Nephron progenitor cell (in vitro differentiated cells): ENCODE measurements around the gene DRGX.

Experiments used
- DNase-seq: peaks from one replicate; pipeline ENCODE4 v3.0.0; 2021
- H3K27ac Mint-ChIP-seq: 2 replicates; pipeline ENCODE4 v1.8.0; 2021; ENCODE audit warnings: mild to moderate bottlenecking, moderate library complexity, mixed read lengths
- H3K27me3 Mint-ChIP-seq: 2 replicates; pipeline ENCODE4 v1.8.0; 2021; ENCODE audit warnings: mild to moderate bottlenecking, low read depth, mixed read lengths; ENCODE audit not compliant: poor library complexity
- H3K36me3 Mint-ChIP-seq: 2 replicates; pipeline ENCODE4 v1.8.0; 2021; ENCODE audit warnings: low read depth, mixed read lengths
- H3K4me1 Mint-ChIP-seq: 2 replicates; pipeline ENCODE4 v1.8.0; 2021; ENCODE audit warnings: mixed read lengths
- H3K4me3 Mint-ChIP-seq: 2 replicates; pipeline ENCODE4 v1.8.0; 2021; ENCODE audit warnings: mild to moderate bottlenecking, moderate library complexity, mixed read lengths
- H3K9me3 Mint-ChIP-seq: 2 replicates; pipeline ENCODE4 v1.8.0; 2021; ENCODE audit warnings: mild to moderate bottlenecking, moderate library complexity, mixed read lengths
- TF ChIP-seq, protein P1 (sequence below): fragments of 200-600 bp; sonication (generic); IDR thresholded peaks from 2 replicates; pipeline ENCODE4 v1.5.0; 2021; ENCODE audit warnings: antibody characterized with exemption

DRGX gene

DNA sequence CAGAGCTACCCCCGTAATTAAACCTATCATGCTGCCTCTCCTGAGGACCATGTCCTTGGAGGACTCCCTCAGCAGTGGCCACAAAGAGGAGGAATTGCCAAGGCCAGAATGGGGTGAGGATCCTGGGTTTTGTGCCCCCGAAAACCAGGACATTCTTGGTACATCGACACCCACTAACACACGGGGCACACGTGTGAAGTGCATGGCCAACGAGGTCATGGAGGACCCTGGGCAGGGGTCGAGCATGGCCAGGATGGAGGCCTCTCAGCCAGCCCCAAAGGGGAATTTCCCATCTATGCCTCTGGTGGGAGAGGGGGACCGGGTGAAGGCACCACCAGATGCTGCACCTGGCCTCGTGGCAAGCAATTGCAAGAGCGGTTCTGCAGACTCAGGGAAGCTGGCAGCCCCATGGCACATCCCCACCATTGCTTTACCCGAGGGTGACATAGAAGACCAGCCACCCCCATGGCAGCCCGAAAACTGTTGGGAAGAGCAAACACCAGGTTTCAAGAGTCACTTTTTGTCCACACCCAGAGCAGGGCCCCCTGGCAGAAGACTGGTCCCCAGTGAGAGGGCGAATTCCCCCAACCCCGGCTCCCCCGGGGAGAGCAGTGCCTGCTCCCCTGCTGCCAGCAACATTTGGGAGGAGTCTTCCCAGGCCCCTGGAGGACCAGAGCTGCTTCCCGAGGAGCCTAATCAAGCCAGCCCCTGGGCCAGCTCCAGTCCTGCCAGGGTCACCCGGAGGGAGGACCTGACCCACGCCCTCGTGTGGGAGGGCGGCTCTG is 70.6 kb downstream of the DRGX start:
- Mint-ChIP-seq H3K36me3 (no peaks in the 10 kb centered on the region), H3K27ac (no peak overlapping the region), H3K27me3 (peaks cover 19% of the 10 kb centered on the region), H3K4me1 (no peaks in the 10 kb centered on the region), H3K9me3 (no peaks in the 10 kb centered on the region), H3K4me3 (no peak overlapping the region)
- DNase-seq: no peak
- TF ChIP-seq, protein P1, sequence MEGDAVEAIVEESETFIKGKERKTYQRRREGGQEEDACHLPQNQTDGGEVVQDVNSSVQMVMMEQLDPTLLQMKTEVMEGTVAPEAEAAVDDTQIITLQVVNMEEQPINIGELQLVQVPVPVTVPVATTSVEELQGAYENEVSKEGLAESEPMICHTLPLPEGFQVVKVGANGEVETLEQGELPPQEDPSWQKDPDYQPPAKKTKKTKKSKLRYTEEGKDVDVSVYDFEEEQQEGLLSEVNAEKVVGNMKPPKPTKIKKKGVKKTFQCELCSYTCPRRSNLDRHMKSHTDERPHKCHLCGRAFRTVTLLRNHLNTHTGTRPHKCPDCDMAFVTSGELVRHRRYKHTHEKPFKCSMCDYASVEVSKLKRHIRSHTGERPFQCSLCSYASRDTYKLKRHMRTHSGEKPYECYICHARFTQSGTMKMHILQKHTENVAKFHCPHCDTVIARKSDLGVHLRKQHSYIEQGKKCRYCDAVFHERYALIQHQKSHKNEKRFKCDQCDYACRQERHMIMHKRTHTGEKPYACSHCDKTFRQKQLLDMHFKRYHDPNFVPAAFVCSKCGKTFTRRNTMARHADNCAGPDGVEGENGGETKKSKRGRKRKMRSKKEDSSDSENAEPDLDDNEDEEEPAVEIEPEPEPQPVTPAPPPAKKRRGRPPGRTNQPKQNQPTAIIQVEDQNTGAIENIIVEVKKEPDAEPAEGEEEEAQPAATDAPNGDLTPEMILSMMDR: no peak

DNA sequence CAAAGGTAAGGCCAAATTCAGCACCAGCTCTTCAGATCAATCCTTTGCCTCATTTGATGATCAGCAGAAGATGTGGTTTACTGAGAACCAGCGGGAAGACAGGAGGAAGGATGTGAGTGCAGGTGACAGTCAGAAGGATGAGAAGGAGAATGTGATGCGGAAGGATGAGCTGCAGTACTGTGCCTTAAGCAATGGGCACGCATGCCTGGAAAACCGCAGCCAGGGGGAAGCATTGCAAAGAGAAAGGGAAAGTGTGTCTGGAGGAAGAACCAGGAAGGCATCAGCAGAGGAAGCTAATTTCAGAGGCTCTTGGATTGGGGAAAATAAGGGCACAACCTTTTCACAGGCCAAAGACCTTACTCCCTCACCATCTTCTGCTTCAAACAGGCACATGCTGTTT is 71.2 kb downstream of the DRGX start:
- H3K4me3 Mint-ChIP-seq: no peak overlapping the region
- peaks cover 19% of the 10 kb centered on the region for H3K27me3 Mint-ChIP-seq
- H3K27ac Mint-ChIP-seq: no peak overlapping the region
- no peaks in the 10 kb centered on the region for H3K4me1 Mint-ChIP-seq
- DNase-seq: no peak
- no peaks in the 10 kb centered on the region for H3K9me3 Mint-ChIP-seq
- H3K36me3 Mint-ChIP-seq: no peaks in the 10 kb centered on the region
- TF ChIP-seq, protein P1: no peak

DNA sequence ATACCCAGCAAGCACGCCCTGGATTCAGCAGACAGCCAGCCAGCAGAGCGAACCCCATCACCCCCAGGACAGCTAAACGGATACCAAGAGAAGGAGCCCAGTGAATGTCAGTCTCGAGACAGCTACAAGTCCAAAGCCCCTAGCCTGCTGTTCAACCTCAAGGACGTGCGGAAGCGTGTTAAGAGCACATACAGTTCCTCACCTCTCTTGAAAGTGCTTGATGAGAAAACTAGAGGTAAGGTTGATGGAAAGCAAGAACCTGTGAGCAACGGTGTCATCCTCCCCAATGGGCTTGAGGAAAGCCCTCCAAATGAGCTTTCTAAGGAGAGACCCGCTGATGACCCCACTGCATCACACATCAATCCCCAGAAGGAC is 72.0 kb downstream of the DRGX start:
- peaks cover 15% of the 10 kb centered on the region for H3K27me3 Mint-ChIP-seq
- no peak overlapping the region for H3K4me3 Mint-ChIP-seq
- no peak overlapping the region for H3K27ac Mint-ChIP-seq
- TF ChIP-seq, protein P1: no peak
- no peaks in the 10 kb centered on the region for H3K9me3 Mint-ChIP-seq
- DNase-seq: no peak
- no peaks in the 10 kb centered on the region for H3K4me1 Mint-ChIP-seq
- H3K36me3 Mint-ChIP-seq: no peaks in the 10 kb centered on the region

DNA sequence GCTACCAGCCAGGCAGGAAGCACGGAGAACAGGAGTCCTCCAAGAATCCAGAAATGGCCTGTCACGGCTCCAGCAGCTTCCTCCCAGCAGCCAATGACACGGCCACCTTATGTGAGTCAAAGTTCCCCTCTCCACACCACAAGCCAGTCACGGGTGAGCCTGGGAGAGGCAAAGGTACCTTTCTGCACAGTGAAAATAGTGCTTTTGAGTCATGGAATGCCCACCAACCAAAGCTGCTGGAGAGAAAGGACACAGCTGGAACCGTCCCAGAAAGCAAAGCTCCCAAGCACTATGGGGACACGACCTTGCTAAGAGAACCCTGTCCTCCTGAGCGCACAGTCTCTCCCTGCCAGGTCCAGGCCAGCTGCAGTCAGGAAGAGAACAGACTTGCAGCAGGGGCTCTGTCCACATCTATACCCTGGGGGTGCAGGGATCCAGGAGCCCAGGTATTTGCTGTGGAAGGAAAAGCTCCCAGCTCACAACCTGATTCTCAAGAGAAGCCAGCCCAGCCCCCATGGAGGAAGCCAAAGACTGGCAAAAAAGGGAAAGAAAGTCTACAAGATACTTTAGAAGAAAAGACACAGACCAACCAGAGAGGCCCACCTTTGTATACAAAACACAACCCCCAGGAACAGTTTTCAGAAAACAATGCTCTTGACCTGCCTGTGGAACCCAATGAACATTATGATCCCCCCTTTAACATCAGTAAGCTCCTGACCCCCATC is 72.6 kb downstream of the DRGX start:
- Mint-ChIP-seq H3K27me3 (peaks cover 14% of the 10 kb centered on the region), H3K27ac (no peak overlapping the region), H3K4me1 (no peaks in the 10 kb centered on the region), H3K4me3 (no peak overlapping the region), H3K9me3 (no peaks in the 10 kb centered on the region), H3K36me3 (no peaks in the 10 kb centered on the region)
- DNase-seq: no peak
- TF ChIP-seq, protein P1: no peak

DNA sequence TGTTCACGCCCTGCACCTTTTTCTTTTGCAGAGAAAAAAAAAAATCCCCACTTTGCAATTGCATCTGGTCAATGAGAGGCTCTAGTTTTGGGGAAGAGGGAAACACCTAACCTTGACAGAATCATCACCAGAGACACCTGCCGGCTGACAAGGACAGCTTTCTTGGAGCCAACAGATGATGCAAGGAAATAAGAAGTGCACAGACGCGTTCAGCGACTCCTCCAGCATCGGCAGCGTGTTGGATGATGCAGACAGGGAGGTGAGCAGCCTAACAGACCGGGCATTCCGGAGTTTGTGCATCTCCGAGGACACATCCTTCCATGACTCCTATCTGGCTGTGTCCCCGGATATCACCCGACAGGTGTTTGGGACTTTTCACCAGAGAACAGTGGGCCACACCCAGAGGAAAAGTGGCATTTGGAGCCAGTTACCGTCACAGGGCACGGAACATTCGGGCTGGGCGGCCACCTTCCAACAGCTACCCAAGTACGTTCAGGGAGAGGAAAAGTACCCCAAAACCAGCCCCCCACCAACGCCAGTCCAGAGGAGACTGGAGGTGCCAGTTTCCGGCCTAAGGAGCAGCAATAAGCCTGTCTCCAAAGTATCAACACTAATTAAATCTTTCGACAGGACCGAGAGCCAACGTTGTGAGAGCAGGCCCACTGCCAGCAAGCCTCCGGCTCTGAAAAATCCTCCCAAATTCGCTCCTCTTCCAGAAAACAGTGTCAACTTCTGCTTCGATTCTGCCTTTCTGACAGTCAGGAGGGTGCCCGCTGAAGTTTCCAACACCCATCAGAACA is 73.3 kb downstream of the DRGX start:
- H3K27ac Mint-ChIP-seq: no peak overlapping the region
- peaks cover 14% of the 10 kb centered on the region for H3K27me3 Mint-ChIP-seq
- no peaks in the 10 kb centered on the region for H3K36me3 Mint-ChIP-seq
- H3K9me3 Mint-ChIP-seq: no peaks in the 10 kb centered on the region
- H3K4me3 Mint-ChIP-seq: no peak overlapping the region
- DNase-seq: no peak
- no peaks in the 10 kb centered on the region for H3K4me1 Mint-ChIP-seq
- TF ChIP-seq, protein P1: no peak
